Activated gamma-delta T cell (primary cell): ENCODE measurements around the gene ZCCHC13.
"Not testable (repeated sequence)": the region's sequence is repeated elsewhere in the genome, so short reads cannot be mapped to it uniquely, and the experiment has no call there.

Experiments
- DNase-seq: peaks from one replicate; lab custom pipeline; 2025; lab: John Stamatoyannopoulos, UW

The ZCCHC13 gene

DNA sequence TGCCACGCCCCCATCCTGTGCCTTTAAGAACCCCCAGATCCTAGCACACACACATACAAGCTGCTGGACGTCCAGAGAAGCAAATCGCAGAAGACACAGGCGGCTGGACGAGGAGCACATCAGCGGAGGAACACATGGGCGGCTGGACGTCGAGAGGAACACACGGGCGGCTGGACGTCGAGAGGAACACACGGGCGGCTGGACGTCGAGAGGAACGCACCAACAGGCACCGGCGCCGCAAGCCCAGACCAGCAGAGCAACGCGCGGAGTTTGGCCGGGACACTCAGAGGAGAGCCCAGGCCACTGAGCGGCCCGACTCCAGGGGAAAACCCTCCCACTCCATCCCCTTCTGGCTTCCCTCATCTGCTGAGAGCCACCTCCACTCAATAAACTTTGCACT lies 17.2 kb downstream of the ZCCHC13 start:
- DNase-seq, result no peak

DNA sequence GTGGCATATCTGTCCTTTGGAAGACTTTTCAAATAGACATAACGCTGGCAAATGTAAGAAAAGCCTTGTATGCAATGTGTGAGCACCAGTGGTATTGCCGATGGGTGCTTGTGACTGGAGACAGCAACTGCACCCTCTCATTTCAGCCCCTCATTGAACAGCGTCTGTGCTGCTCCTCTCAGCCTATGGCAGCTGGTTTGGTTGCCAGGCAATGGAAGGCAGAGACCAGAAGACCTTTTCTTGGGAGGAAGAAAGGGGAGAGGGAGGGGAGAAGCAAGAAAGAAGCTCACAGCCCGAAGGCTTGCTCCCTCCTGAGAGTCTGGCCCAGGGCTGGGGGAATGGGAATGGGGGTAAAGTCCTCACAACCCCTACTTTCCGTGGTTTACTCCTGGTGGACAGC lies 20.2 kb downstream of the ZCCHC13 start:
- no peak for DNase-seq

DNA sequence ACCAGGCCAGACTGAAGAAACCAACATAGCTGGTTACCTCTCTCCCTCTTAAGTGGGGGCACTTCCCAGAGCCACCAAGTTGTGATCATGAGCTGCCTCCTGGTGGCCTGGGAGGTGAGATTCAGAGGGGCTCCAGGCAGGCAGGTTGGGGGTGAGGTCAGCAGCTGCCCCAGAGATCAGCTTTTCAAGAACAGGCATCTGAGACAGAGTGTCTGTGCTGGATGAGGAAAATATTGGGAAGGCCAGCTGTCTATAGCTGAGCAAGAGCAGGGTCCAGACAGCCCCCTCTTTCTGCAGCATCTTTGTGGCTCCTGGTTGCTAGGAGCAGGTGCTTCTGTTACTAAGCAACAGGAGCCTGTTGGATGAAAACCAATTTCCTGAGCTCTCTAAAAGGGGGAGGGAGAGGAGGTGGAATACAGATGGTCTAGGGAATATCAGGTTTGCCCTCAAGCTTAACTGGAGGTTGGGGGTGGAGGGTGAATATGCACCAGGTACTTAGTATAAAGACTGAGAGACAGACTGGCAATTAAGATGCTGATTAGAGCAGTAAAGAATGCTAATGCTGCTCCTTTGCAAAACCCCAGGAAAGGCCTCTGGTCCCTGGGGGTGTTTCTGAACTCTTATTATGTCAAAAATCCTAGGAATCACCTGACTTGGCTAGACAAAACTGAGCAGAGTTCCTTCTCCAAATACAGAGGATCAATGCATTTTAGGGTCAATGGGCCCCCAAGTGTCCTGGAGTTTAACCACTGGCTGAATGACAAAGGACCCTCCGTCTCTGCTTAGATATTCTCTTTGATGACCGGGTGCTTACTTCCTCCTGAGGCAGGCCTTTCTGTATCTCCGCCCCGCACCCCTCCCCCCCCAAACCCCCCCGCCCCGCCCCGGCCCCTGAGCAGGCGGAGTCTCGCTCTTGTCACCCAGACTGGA lies 21.4 kb downstream of the ZCCHC13 start:
- no peak for DNase-seq

DNA sequence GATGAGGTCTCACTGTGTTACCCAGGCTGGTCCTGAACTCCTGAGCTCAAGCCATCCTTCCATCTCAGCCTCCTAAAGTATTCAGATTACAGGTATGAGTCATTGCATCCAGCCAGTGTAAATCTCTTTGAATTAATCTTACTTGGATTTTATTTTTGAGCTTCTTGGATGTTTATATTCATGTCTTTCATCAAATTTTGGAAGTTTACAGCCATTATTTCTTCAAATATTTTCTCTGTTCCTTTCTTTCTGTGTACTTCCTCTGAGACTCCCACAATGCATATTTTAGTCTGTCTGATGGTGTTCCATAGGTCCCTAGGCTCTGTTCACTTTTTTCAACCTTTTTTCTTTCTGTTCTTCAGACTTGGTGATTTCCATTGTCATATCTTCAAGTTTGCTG lies 34.9 kb downstream of the ZCCHC13 start:
- no peak for DNase-seq

DNA sequence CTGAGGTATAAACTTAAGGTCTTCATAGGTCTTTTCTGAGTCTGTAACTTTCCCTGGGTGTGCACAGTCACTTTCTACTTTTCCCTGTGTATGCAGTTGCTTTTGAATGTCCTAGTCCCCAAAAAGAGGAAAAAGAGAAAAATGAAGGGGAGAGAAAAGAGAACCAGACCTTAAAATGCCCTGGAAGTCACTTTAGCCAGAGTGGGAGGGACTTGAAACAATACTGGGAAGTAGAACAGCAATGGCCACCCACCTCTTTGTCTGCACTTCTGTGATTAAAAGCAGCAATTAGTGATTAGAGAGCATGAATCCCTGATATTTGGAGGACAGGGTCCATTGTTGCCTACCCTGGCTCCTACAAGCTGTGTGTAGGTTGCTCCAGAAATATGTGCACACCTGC lies 36.1 kb downstream of the ZCCHC13 start:
- DNase-seq, result no peak

DNA sequence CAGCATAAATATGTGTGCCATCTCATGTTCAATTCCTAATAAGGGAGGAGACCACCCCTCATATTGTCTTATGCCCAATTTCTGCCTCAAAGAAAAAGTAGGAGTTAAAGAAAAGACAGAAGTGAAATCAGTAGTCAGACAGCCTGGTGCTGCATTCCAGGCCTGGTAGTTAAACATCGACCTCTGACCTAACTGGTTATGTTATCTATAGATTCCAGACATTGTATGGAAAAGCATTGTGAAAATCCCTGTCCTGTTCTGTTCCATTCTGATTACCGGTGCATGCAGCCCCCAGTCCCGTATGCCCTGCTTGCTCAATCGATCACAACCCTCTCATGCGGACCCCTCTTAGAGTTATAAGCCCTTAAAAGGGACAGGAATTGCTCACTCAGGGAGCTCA lies 38.2 kb downstream of the ZCCHC13 start:
- DNase-seq, result not testable (repeated sequence)

DNA sequence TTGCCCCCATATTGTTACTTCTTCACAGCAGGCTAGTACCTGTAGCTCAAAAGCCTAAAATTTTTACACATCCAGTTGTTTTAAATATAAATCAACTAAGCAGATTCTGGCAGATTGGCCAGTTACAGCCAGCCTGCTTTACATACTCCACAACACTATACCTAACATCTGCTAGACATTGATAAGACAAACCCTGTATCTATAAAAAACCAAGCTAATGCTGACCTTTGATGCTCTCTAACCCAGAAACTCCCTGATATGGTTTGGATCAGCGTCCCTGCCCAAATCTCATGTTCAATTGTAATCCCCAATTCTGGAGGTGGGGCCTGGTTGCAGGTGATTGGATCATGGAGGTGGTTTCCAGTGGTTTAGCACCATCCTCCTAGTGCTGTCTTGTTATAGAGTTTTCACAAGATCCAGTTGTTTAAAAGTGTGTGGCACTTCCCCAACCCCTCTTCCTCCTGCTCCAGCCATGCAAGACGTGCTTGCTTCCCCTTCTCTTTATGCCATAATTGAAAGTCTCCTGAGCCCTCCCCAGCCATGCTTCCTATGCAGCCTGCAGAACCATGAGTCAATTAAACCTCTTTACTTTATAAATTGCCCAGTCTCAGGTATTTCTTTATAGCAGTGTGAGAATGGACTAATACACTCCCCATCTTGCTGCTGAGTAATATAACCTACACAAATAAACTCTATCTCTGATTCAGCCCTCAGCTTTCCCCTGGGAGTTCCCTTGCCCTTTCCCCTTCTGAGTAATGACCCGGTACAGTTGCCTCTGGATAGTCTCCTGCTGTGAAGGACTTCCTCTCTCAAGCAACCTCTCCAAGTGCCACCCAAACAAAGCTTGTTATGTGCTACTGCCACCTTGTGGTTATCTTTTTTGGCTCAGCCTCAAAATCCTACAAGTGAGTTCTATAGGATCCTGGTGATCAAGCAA lies 39.6 kb downstream of the ZCCHC13 start:
- DNase-seq, result no peak

DNA sequence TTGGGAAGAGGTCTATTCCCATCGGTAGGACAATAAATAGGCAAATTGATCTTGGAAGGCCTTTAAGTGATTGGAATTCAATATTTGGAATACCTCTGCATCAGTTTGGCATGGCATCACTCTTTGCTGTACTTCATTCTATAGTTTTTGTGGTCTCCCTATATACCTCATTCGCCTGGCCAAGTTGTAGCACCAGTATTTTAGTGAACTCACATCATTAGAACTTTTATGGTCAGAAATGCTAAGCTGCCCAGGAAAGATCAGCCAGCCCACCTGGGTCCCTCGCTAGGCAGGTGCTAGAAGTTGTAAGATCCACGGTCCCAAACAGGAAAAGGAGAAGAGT lies 40.3 kb downstream of the ZCCHC13 start:
- no peak for DNase-seq

DNA sequence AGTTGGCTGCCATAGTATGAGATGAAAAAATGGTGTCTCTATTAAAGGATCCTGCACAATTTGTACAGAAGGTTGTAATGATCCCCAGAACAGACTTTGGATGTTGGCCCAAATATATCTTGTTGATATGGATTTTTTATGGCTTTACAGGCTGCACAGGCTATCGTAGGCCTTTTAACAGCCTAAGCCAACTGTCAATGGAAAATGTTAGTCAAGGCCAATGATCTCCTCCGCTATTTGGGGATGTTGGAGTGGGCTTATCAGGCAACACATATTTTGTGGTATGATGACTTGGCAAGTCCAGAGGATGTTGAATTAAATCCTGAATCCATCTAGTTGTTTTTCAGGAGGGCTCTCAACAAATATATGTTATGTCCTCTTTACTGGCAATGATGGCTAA lies 42.1 kb downstream of the ZCCHC13 start:
- no peak for DNase-seq

DNA sequence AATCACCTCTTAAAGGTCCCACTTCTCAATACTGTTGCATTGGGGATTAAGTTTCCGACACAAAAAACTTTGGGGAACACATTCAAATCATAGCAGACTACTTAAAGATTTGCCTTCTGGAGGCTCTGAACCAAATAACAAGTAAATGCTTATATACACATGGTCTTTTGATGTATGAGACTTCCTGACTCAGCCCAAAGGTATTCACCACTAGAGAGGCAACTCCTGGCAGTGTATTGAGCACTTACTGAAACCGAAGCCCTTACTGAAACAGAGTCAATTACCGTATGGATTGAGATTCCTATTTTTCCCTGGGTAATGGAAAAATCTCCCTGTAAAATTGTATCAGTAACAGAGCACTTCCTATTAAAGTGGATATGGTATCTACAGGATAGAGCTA lies 45.4 kb downstream of the ZCCHC13 start:
- no peak for DNase-seq

DNA sequence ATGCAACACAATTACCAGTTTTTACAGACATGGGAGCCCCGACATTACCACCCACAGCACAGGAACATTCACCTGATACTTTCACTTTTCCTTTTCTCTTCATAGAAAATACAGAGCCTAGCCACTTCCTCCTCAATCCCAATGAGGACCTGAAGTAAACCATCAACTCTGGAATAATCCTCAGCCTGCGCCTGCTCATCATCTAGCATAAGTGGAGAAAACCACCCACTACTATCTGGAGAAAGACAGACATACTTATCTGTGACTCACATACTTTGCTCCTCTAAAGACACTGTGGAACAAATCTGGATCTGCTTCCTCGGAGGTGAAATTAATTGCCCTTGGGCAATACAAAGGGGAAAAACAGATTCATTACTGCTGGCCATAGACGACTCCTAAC lies 47.8 kb downstream of the ZCCHC13 start:
- no peak for DNase-seq

DNA sequence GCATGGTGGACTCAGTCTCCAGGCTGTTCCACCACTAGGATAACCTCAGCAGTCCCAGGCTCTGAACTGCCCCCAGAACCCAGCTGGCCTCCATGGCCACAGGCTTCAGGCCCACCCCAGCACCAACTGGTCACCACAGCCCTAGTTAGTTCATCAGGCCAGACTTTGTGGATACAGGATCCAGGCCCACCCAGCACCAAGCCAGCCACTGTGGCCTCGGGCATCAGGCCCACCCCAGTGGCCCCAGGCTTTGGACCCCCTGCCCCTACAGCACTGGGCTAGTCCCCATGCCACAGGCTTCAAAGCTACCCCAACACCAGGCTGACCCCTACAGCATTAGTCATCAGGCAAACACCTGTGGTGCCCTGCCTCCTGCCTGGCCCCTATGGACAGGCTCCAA lies 50.0 kb downstream of the ZCCHC13 start:
- no peak for DNase-seq
